Ureter (tissue), 1 donor: ENCODE measurements around the gene CIBAR2. TPM values are rescaled to one million over a fixed set of nuclear protein-coding genes. Genes with fewer than 3 reads are reported as not detected.
"Not testable (repeated sequence)": the region's sequence is repeated elsewhere in the genome, so short reads cannot be mapped to it uniquely, and the experiment has no call there.

Source experiments
- DNase-seq: peaks from one replicate; pipeline ENCODE4 v3.0.0-alpha.2; 2020; ENCODE audit warnings: low spot score
- total RNA-seq: library from RNA; stranded (reverse); gene quantifications from one replicate; pipeline ENCODE4 v1.2.4, GENCODE V29; 2023
- donor health status: DM: yes; HTN: yes; CAD: no.

The CIBAR2 gene
- total RNA-seq, 1 donor from 2014 or later: not detected

GRCh38 chr16:85128079-85128837, 16.0 kb upstream of the CIBAR2 start:
- DNase-seq: no peak

- DNase-seq: no peak
These were observed 15.1 kb upstream of the CIBAR2 start for GRCh38 chr16:85127379-85127723.

GRCh38 chr16:85126705-85127378, 14.6 kb upstream of the CIBAR2 start:
- no peak for DNase-seq

- no peak for DNase-seq
These were observed 14.1 kb upstream of the CIBAR2 start for GRCh38 chr16:85126394-85126704.

- no peak for DNase-seq
These were observed 13.5 kb upstream of the CIBAR2 start for GRCh38 chr16:85125570-85126393.

- no peak for DNase-seq
These were observed 12.5 kb upstream of the CIBAR2 start for GRCh38 chr16:85124636-85125346.

- peak; percentile 74 for DNase-seq
These were observed 11.8 kb upstream of the CIBAR2 start for GRCh38 chr16:85123891-85124635.

GRCh38 chr16:85123441-85123840, 11.2 kb upstream of the CIBAR2 start:
- DNase-seq: not testable (repeated sequence)

- DNase-seq: no peak
These were observed 7.7 kb upstream of the CIBAR2 start for GRCh38 chr16:85120006-85120340.

- DNase-seq: no peak
These were observed 5.1 kb upstream of the CIBAR2 start for GRCh38 chr16:85117418-85117817.

- DNase-seq: peak; percentile 91
These were observed 2.8 kb upstream of the CIBAR2 start for GRCh38 chr16:85114909-85115567.

- no peak for DNase-seq
These were observed 1.6 kb upstream of the CIBAR2 start for GRCh38 chr16:85113913-85114312.

- no peak for DNase-seq
These were observed 979 bp upstream of the CIBAR2 start for GRCh38 chr16:85113168-85113733.

GRCh38 chr16:85111184-85111583, 1.1 kb downstream of the CIBAR2 start:
- DNase-seq: no peak

GRCh38 chr16:85110105-85110504, 2.2 kb downstream of the CIBAR2 start:
- DNase-seq: no peak

GRCh38 chr16:85107532-85107931, 4.7 kb downstream of the CIBAR2 start:
- no peak for DNase-seq

- DNase-seq: no peak
These were observed 5.2 kb downstream of the CIBAR2 start for GRCh38 chr16:85107083-85107482.

GRCh38 chr16:85105475-85105874, 6.8 kb downstream of the CIBAR2 start:
- DNase-seq: no peak

- DNase-seq: no peak
These were observed 7.4 kb downstream of the CIBAR2 start for GRCh38 chr16:85104821-85105391.

GRCh38 chr16:85104147-85104546, 8.1 kb downstream of the CIBAR2 start:
- DNase-seq: no peak
